Stomach (tissue), 9 donors: ENCODE results near the gene SLC34A3. TPM values are rescaled to one million over a fixed set of nuclear protein-coding genes. Genes with fewer than 3 reads are reported as not detected.

Experiments
- DNase-seq, 2 donors: peaks; one replicate each; pipeline versions ENCODE4 v3.0.0 to v3.0.0-alpha.2; 2013 to 2019
- H3K27ac ChIP-seq, 5 donors: fragments of 200-600 bp in 4 of 5; sonication (generic) in 4 of 5; one replicate each; pipeline ENCODE4 v1.5.1; 2013 to 2019; ENCODE audit warnings: mild to moderate bottlenecking in 1 of 5, moderate library complexity in 1 of 5
- H3K27me3 ChIP-seq, 3 donors: fragments of 200-600 bp; sonication (generic); one replicate each; pipeline ENCODE4 v1.5.1; 2017 to 2019; ENCODE audit warnings: mixed run types in 1 of 3
- H3K36me3 ChIP-seq, 4 donors: fragments of 200-600 bp; sonication (generic); 1 replicate in 3 of 4; 2 replicates in 1 of 4; pipeline ENCODE4 v1.5.1; 2016 to 2019
- H3K4me1 ChIP-seq, 4 donors: fragments of 200-600 bp; sonication (generic); one replicate each; pipeline ENCODE4 v1.5.1; 2016 to 2019
- H3K4me3 ChIP-seq, 4 donors: fragments of 200-600 bp; sonication (generic) in 3 of 4; one replicate each; pipeline ENCODE4 v1.5.1; 2016 to 2019; ENCODE audit warnings: mild to moderate bottlenecking in 1 of 4
- H3K9me3 ChIP-seq, 4 donors: fragments of 200-600 bp; sonication (generic); one replicate each; pipeline ENCODE4 v1.5.1; 2016 to 2019
- CTCF ChIP-seq, 7 experiments: fragments of 450-650 bp in 4 of 7; fragments of 200-600 bp in 3 of 7; sonication (generic) in 3 of 7; IDR thresholded peaks; one replicate each; pipeline ENCODE4 v1.5.1; 2016 to 2019; ENCODE audit warnings: antibody characterized with exemption in 7 of 7, control low read depth in 2 of 7, mild to moderate bottlenecking in 1 of 7
- EP300 ChIP-seq: sonication (generic); formaldehyde crosslinking; IDR thresholded peaks from one replicate; pipeline ENCODE4 v1.6.1; 2017; ENCODE audit warnings: antibody characterized with exemption
- POLR2A ChIP-seq, 4 donors: fragments of 450-650 bp; IDR thresholded peaks; one replicate each; pipeline ENCODE4 v1.6.1; 2016; ENCODE audit warnings: antibody characterized with exemption in 4 of 4, control low read depth in 2 of 4, mild to moderate bottlenecking in 1 of 4, moderate library complexity in 1 of 4
- POLR2AphosphoS5 ChIP-seq, 3 donors: sonication (generic); formaldehyde crosslinking; IDR thresholded peaks; one replicate each; pipeline ENCODE4 v1.6.1; 2016; ENCODE audit warnings: antibody characterized with exemption in 3 of 3
- WGBS, 5 donors: extraction: QIAGEN DNeasy Blood & Tissue Kit in 3 of 5; methylation state at CpG; one replicate each; pipeline versions ENCODE4 v1.1.5 to v1.1.7; 2013 to 2018; 5-methylcytosine and 5-hydroxymethylcytosine counted together
- intact Hi-C: fragments of 100-400 bp; cut with DNase I; formaldehyde crosslinking; loops from one replicate; pipeline ENCODE4 v1.15.1; 2023; ENCODE audit warnings: low total_unique reads
- polyA plus RNA-seq, 3 donors: library from polyadenylated mRNA; stranded (reverse); fragments of 200-250 nt; gene quantifications; one replicate each; pipeline ENCODE4 v1.2.3, GENCODE V29; 2013
- total RNA-seq, 5 donors: library from RNA; depleted of rRNA; stranded (reverse); fragments of >200 nt; gene quantifications; one replicate each; pipeline versions ENCODE4 v1.1.0 to v1.2.3, GENCODE V29; 2014 to 2016
- donor health status: healthy with polysubstance abuse.
- donor health status: Bipolar disorder and iron deficiency.
- donor health status: healthy.

The SLC34A3 gene
- total and polyA plus RNA-seq, 8 donors = 0.18 to 0.53 TPM; not detected in 6

GRCh38 chr9:137221506-137222111 is 9.1 kb upstream of the SLC34A3 start:
- H3K4me1 ChIP-seq = peaks cover 41 to 92% (median 88%) of the 10 kb centered on the region in 4 donors
- peaks cover 0 to 2% (median 0%) of the 10 kb centered on the region in 4 donors for H3K36me3 ChIP-seq
- DNase-seq = peak in 1 of 2 donors; percentile 73
- H3K27ac ChIP-seq = peak overlapping the region; percentile 52 to 73 (median 64)
- no peaks in the 10 kb centered on the region for H3K9me3 ChIP-seq
- intact Hi-C loops = no loop called here
- TF ChIP-seq EP300 (no peak), POLR2A (IDR thresholded peaks at IDR 0.05) (no peak), CTCF (IDR thresholded peaks at IDR 0.05) (no peak), POLR2AphosphoS5 (IDR thresholded peaks at IDR 0.05) (no peak)
- peaks cover 0 to 14% (median 0%) of the 10 kb centered on the region in 3 donors for H3K27me3 ChIP-seq
- WGBS, 5 donors = 5 to 21% (median 7%) methylated on average over 12 to 59 of the region's 61 CpGs
- peak overlapping the region; percentile 44 to 58 (median 46) for H3K4me3 ChIP-seq

- WGBS, 5 donors = 3 to 9% (median 3%) methylated on average over 20 to 88 of the region's 88 CpGs
- peak within 1 kb of the TSS; percentile 92 to 98 (median 94) for H3K27ac ChIP-seq
- intact Hi-C loops = no loop called here
Measured at GRCh38 chr9:137222190-137223077, 8.3 kb upstream of the SLC34A3 start, which contains the start of gene RNF208. TSS of gene RNF208 (minus strand) at chr9:137222240. CDS start at chr9:137221212, 1,028 bp downstream.

GRCh38 chr9:137223078-137223970 is 7.4 kb upstream of the SLC34A3 start:
- H3K27me3 ChIP-seq = peaks cover 0 to 28% (median 4%) of the 10 kb centered on the region in 3 donors
- WGBS, 5 donors = 0 to 2% (median 1%) methylated on average over 20 to 63 of the region's 63 CpGs
- intact Hi-C loops = no loop called here
- H3K9me3 ChIP-seq = no peaks in the 10 kb centered on the region
- peak overlapping the region; percentile 92 to 98 (median 94) for H3K27ac ChIP-seq
- H3K36me3 ChIP-seq = no peaks in the 10 kb centered on the region
- peaks cover 45 to 92% (median 88%) of the 10 kb centered on the region in 4 donors for H3K4me1 ChIP-seq
- no peak for TF ChIP-seq EP300
- no peak for TF ChIP-seq POLR2A (IDR thresholded peaks at IDR 0.05)
- peak; percentile 46 to 88 (median 69) for TF ChIP-seq POLR2AphosphoS5 (IDR thresholded peaks at IDR 0.05)
- peak in 1 of 7 experiments; percentile 20 for TF ChIP-seq CTCF (IDR thresholded peaks at IDR 0.05)
- peak overlapping the region; percentile 70 to 73 (median 72) for H3K4me3 ChIP-seq
- DNase-seq = peak; percentile 98 to 99

More at GRCh38 chr9:137222190-137223077, 8.3 kb upstream of the SLC34A3 start, which contains the start of gene RNF208:
- peaks cover 0 to 20% (median 0%) of the 10 kb centered on the region in 3 donors for H3K27me3 ChIP-seq
- no peaks in the 10 kb centered on the region for H3K9me3 ChIP-seq
- TF ChIP-seq POLR2A (IDR thresholded peaks at IDR 0.05) (no peak), CTCF (IDR thresholded peaks at IDR 0.05) (no peak), POLR2AphosphoS5 (IDR thresholded peaks at IDR 0.05) (no peak), EP300 (no peak)
- no peaks in the 10 kb centered on the region for H3K36me3 ChIP-seq
- peak within 1 kb of the TSS; percentile 70 to 73 (median 72) for H3K4me3 ChIP-seq
- H3K4me1 ChIP-seq = peaks cover 41 to 92% (median 88%) of the 10 kb centered on the region in 4 donors
- peak in 1 of 2 donors; percentile 66 for DNase-seq
